Stimulated activated naive CD8-positive, alpha-beta T cell treated with anti-CD3 and anti-CD28 coated beads, Interleukin-15, amount 100 ng/mL, for 72 hours (primary cell): ENCODE results near the gene CNDP1.
"Not testable (repeated sequence)": the region's sequence is repeated elsewhere in the genome, so short reads cannot be mapped to it uniquely, and the experiment has no call there.

Experiments used
- ATAC-seq: fragments of 150-1000 bp; cut with Tn5 transposase; 2 replicates; pipeline ENCODE4 v1.10.0; 2021; ENCODE audit warnings: mild to moderate bottlenecking, moderate library complexity
- DNase-seq, 2 donors: peaks; one replicate each; pipeline ENCODE4 v3.0.0; 2021 to 2022
- H3K27ac Mint-ChIP-seq, 2 donors: one replicate each; pipeline ENCODE4 v1.8.0; 2022; ENCODE audit warnings: mild to moderate bottlenecking in 2 of 2, mixed read lengths in 2 of 2, moderate library complexity in 2 of 2
- H3K27me3 Mint-ChIP-seq: one replicate; pipeline ENCODE4 v1.8.0; 2022; ENCODE audit warnings: mixed read lengths
- H3K4me1 Mint-ChIP-seq: one replicate; pipeline ENCODE4 v1.8.0; 2022; ENCODE audit warnings: mild to moderate bottlenecking, mixed read lengths
- H3K4me3 Mint-ChIP-seq, 2 donors: one replicate each; pipeline ENCODE4 v1.8.0; 2022; ENCODE audit warnings: mild to moderate bottlenecking in 2 of 2, mixed read lengths in 2 of 2, moderate library complexity in 1 of 2
- H3K9me3 Mint-ChIP-seq, 2 donors: one replicate each; pipeline ENCODE4 v1.8.0; 2022; ENCODE audit warnings: mixed read lengths in 2 of 2

Gene CNDP1

GRCh38 chr18:74524915-74525314 is 9.4 kb upstream of the CNDP1 start:
- H3K4me1 Mint-ChIP-seq: not testable (repeated sequence)

GRCh38 chr18:74525741-74526140 is 8.6 kb upstream of the CNDP1 start:
- Mint-ChIP-seq H3K9me3 (no peaks in the 10 kb centered on the region), H3K4me1 (peaks cover 8% of the 10 kb centered on the region), H3K27me3 (peaks cover 8% of the 10 kb centered on the region), H3K4me3 (no peak overlapping the region), H3K27ac (no peak overlapping the region)
- ATAC-seq (no peak), DNase-seq (no peak)

More at GRCh38 chr18:74524915-74525314, 9.4 kb upstream of the CNDP1 start:
- DNase-seq, H3K27me3 Mint-ChIP-seq, ATAC-seq, H3K27ac Mint-ChIP-seq, H3K9me3 Mint-ChIP-seq, H3K4me3 Mint-ChIP-seq: not testable (repeated sequence)

- Mint-ChIP-seq H3K9me3 (no peaks in the 10 kb centered on the region), H3K27me3 (peaks cover 10% of the 10 kb centered on the region), H3K27ac (no peak overlapping the region), H3K4me3 (no peak overlapping the region), H3K4me1 (peaks cover 8% of the 10 kb centered on the region)
- ATAC-seq (no peak), DNase-seq (no peak)
Observed at GRCh38 chr18:74526488-74526887, 7.8 kb upstream of the CNDP1 start.

GRCh38 chr18:74528478-74528877 is 5.8 kb upstream of the CNDP1 start:
- no peak for DNase-seq
- H3K27ac Mint-ChIP-seq: no peak overlapping the region

GRCh38 chr18:74528913-74529312 is 5.4 kb upstream of the CNDP1 start:
- ATAC-seq (no peak), DNase-seq (no peak)
- Mint-ChIP-seq H3K9me3 (no peaks in the 10 kb centered on the region), H3K27ac (no peak overlapping the region), H3K27me3 (peaks cover 10% of the 10 kb centered on the region), H3K4me3 (no peak overlapping the region), H3K4me1 (peaks cover 7% of the 10 kb centered on the region)

More at GRCh38 chr18:74528478-74528877, 5.8 kb upstream of the CNDP1 start:
- Mint-ChIP-seq H3K4me1 (peaks cover 8% of the 10 kb centered on the region), H3K4me3 (no peak overlapping the region), H3K27me3 (peaks cover 10% of the 10 kb centered on the region), H3K9me3 (no peaks in the 10 kb centered on the region)
- ATAC-seq: no peak

- ATAC-seq (no peak), DNase-seq (no peak)
- H3K27me3 Mint-ChIP-seq: peaks cover 10% of the 10 kb centered on the region
- no peaks in the 10 kb centered on the region for H3K9me3 Mint-ChIP-seq
- peaks cover 3% of the 10 kb centered on the region for H3K4me1 Mint-ChIP-seq
- H3K27ac Mint-ChIP-seq: no peak overlapping the region
- H3K4me3 Mint-ChIP-seq: no peak overlapping the region
Observed at GRCh38 chr18:74529378-74529777, 4.9 kb upstream of the CNDP1 start.

- no peaks in the 10 kb centered on the region for H3K9me3 Mint-ChIP-seq
- no peak for DNase-seq
- no peak overlapping the region for H3K4me3 Mint-ChIP-seq
- H3K4me1 Mint-ChIP-seq: no peaks in the 10 kb centered on the region
- no peak overlapping the region for H3K27ac Mint-ChIP-seq
- H3K27me3 Mint-ChIP-seq: peaks cover 10% of the 10 kb centered on the region
- no peak for ATAC-seq
Observed at GRCh38 chr18:74529811-74530583, 4.3 kb upstream of the CNDP1 start.

GRCh38 chr18:74530584-74530862 is 3.8 kb upstream of the CNDP1 start:
- no peak for DNase-seq
- Mint-ChIP-seq H3K9me3 (no peaks in the 10 kb centered on the region), H3K27me3 (peaks cover 10% of the 10 kb centered on the region), H3K27ac (no peak overlapping the region), H3K4me3 (no peak overlapping the region), H3K4me1 (no peaks in the 10 kb centered on the region)
- no peak for ATAC-seq

- DNase-seq (no peak), ATAC-seq (no peak)
- Mint-ChIP-seq H3K27ac (no peak overlapping the region), H3K4me1 (no peaks in the 10 kb centered on the region), H3K27me3 (peaks cover 10% of the 10 kb centered on the region), H3K4me3 (no peak overlapping the region), H3K9me3 (no peaks in the 10 kb centered on the region)
Observed at GRCh38 chr18:74531043-74531442, 3.3 kb upstream of the CNDP1 start.

- Mint-ChIP-seq H3K4me1 (no peaks in the 10 kb centered on the region), H3K27me3 (peaks cover 10% of the 10 kb centered on the region), H3K27ac (no peak overlapping the region), H3K4me3 (no peak overlapping the region), H3K9me3 (no peaks in the 10 kb centered on the region)
- no peak for DNase-seq
- no peak for ATAC-seq
Observed at GRCh38 chr18:74532511-74533025, 1.7 kb upstream of the CNDP1 start.

GRCh38 chr18:74533666-74534065 is 634 bp upstream of the CNDP1 start:
- H3K27ac Mint-ChIP-seq: no peak overlapping the region
- peaks cover 10% of the 10 kb centered on the region for H3K27me3 Mint-ChIP-seq

GRCh38 chr18:74534981-74535649 is 815 bp downstream of the CNDP1 start:
- no peak overlapping the region for H3K4me3 Mint-ChIP-seq
- H3K27ac Mint-ChIP-seq: no peak overlapping the region
- no peaks in the 10 kb centered on the region for H3K4me1 Mint-ChIP-seq
- no peak for ATAC-seq
- DNase-seq: no peak
- no peaks in the 10 kb centered on the region for H3K9me3 Mint-ChIP-seq
- peaks cover 8% of the 10 kb centered on the region for H3K27me3 Mint-ChIP-seq

More at GRCh38 chr18:74533666-74534065, 634 bp upstream of the CNDP1 start:
- no peaks in the 10 kb centered on the region for H3K4me1 Mint-ChIP-seq
- H3K9me3 Mint-ChIP-seq: no peaks in the 10 kb centered on the region
- ATAC-seq (no peak), DNase-seq (no peak)
- no peak overlapping the region for H3K4me3 Mint-ChIP-seq

GRCh38 chr18:74539289-74539688 is 5.0 kb downstream of the CNDP1 start:
- Mint-ChIP-seq H3K4me1 (no peaks in the 10 kb centered on the region), H3K4me3 (no peak overlapping the region), H3K9me3 (no peaks in the 10 kb centered on the region), H3K27me3 (no peaks in the 10 kb centered on the region), H3K27ac (peak overlapping the region in 1 of 2 donors; percentile 76)
- DNase-seq (no peak), ATAC-seq (no peak)

- peak; percentile 43 for ATAC-seq
Observed at GRCh38 chr18:74540652-74541421, 6.5 kb downstream of the CNDP1 start.

GRCh38 chr18:74541703-74542555 is 7.6 kb downstream of the CNDP1 start:
- H3K9me3 Mint-ChIP-seq: no peaks in the 10 kb centered on the region
- no peaks in the 10 kb centered on the region for H3K4me1 Mint-ChIP-seq
- H3K27me3 Mint-ChIP-seq: peaks cover 9% of the 10 kb centered on the region
- ATAC-seq (no peak), DNase-seq (no peak)
- no peak overlapping the region for H3K4me3 Mint-ChIP-seq
- peak overlapping the region in 1 of 2 donors; percentile 42 for H3K27ac Mint-ChIP-seq

More at GRCh38 chr18:74540652-74541421, 6.5 kb downstream of the CNDP1 start:
- no peak for DNase-seq
- Mint-ChIP-seq H3K27me3 (peaks cover 4% of the 10 kb centered on the region), H3K4me1 (no peaks in the 10 kb centered on the region), H3K4me3 (no peak overlapping the region), H3K27ac (no peak overlapping the region), H3K9me3 (no peaks in the 10 kb centered on the region)
